HG03135 (cell line): Measurements from ENCODE around the gene HORMAD2.

Experiments used
- ATAC-seq: cut with Tn5 transposase; IDR thresholded peaks from one replicate; pipeline ENCODE4 v1.9.1; 2021; ENCODE audit warnings: mild to moderate bottlenecking, moderate library complexity; ENCODE audit not compliant: unreplicated experiment

The HORMAD2 gene

DNA sequence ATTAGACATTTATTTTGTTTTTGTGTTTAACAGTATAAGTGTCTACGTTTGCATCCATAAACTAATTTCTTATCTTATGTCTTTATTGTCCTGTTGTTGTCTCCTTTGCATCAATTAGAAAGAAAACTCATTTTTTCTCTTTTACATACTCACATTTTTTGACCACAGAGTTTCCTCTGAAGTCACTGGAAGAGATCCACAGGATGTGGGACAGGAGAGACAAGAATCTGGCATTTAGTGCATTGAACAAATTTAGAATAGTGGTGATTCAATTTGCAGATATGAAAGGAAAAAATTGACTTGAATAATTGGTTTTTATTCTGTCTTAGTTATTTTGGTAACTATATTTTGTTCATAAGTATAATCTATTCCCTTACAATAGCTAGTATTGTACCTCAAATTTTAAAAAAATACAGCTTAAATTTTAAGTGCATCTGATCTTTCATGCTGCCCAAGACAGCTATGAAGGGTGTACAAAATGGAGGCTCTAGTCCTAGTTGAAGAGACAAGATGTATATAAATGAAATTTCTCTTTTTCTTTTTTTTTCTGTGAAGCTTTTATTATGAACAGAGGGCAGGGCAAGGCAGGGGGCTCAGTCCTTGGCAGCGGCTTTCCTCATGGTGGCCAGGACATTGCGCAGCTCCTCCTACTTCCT, 24.4 kb downstream of the HORMAD2 start:
- ATAC-seq = no peak

DNA sequence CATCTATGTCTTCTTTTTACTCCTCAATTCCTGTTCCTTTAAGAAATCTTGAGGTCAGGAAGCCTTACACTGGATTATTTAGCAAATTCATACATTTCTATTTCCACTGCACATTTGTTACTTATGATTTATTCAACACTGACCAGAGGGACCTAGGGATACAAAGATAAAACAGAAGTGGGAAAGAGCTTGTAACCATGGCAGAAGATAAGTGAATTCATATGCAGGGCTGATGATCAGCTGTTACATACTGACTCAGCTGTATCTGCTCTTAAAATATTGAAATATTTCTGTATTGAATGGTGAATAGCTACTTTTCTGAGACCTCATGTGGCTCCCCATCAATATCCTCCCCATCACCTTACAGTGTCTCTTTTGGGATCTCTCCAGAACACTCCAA, 25.2 kb downstream of the HORMAD2 start:
- ATAC-seq = no peak

DNA sequence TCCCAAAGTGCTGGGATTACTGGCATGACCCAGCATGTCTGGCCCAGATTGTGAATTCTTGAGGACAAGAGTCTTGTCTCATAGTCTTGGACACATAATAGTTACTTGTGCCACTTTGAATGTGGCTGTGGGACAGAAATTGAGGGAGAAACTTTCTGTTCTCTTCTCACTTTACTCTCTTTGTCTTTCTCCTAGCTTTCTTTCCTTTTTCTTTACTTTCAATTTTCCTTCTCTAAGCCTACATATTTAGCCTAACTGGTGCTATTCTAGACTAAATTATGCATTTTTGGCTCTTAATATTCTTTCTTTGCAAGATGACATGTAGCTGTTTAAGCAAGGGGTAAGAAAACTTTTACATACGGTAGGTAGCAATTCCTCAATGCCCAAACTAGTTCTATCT, 33.2 kb downstream of the HORMAD2 start:
- ATAC-seq = no peak

DNA sequence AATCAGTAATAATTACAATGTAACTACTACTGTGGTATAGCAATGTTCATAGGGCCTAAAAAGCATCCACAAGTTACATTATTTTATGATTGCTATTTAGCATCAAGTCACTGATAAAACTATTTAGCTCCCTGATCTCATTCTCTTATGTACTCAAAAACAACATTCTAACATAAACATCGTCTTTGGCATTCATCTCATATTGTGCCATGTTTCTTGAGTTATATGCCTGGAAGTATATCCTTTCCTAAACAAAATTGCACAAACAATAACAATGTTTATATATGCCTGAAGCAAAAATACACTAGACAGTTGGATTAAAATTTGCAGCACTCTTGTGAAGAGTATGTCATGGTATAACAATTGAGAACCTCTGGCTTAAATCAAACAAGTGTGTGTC, 34.1 kb downstream of the HORMAD2 start:
- ATAC-seq = no peak

DNA sequence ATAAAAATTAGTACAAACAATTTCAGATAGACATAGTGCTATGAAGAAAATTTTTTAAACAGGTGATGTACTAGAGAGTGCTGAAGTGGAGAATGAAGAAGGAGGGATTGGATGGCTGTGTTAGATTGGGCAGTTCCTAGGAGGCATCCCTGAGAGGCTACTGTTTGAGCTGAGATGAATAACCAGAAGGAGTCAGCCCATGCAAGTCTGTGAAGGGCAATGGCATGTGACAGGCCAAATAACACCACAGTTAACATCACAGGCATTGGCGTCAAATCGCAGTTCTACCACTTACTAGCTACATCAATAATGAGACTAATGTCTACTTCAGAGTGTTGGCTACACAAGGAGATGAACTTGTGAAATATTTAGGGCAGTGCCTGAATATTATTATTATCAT, 35.4 kb downstream of the HORMAD2 start:
- no peak for ATAC-seq

DNA sequence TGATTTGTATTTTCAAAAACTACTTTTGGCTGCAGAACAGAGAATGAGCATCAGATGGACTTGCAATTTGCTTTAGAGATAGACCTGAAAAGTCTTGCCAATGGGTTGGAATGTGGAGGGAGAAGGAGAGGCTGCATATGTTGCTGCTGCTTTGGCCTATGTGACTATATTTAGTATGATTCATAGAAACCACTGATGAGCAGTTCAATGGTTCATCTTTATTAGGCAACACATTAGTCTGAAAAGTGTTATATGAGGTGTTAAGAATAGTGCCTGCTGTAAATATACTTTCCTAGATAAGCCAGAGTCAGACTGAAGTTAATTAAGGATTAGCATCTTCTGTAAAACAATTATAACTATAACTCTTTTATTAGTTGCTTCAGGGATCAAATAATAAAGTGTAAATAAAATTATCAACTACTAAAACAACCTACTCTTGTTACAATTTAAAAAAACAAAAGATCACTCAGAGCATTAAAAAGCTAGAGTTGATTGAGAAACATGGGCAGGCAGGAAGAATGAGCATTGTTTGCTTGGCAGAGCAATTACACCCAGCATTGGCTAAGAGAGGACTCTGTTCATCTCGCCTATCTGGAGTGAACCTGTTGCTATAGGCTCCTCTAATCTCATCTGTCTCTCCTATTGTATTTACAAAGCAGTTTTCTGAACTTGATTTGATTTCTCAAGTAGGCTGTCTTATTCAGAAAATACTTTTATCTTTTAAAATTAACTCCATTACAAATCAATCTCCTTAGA, 36.3 kb downstream of the HORMAD2 start:
- no peak for ATAC-seq

DNA sequence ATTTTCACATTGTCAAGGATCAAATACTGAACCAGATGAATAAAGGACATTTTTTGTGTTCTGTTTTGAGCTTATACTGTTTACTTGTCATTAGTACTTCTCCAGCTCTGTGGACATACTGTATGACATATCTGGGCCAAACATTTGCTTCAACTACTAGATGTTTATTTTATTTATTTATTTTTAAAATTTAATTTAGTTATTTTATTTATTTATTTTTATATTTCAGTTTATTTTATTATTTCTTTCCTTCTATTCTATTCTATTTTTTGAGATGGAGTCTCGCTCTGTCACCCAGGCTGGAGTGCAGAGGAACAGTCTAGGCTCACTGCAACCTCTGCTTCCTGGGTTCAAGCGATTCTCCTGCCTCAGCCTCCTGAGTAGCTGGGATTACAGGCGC, 37.0 kb downstream of the HORMAD2 start:
- no peak for ATAC-seq

DNA sequence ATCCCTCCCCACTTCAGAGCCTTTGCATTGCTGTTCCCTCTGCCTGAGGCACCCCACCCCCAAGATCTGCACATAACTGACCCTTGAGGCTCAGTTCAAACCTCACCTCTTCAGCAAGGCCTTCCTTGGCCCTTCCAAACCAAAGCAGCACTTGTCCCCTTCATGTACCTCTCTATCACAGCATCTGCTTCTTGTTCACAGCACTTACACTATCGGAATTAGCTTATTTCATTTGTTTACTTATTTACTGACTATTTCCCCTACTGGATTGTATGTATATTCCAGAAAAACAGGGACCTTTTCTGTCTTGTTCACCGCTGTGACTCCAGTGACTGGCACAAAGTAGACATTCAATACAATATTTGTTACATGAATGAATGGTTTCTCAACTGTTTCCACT, 38.0 kb downstream of the HORMAD2 start:
- ATAC-seq = no peak

DNA sequence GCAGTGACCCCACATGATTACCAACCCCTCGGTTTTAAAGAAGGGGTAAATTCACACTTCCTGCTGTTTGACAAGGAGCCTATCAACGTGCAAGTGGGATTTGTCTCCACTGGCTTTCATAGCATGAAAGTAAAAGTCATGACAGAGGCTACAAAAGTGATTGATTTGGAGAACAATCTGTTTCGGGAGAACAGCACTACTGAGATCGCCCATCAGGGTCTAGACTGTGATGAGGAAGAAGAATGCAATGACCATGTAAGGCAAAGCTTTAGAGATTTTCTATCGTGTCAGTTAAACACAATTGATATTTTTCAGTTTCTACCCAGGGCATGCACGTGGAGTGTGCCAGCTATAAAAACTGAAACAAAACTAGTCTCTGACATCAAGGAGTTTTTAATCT, 41.7 kb downstream of the HORMAD2 start:
- ATAC-seq = no peak

DNA sequence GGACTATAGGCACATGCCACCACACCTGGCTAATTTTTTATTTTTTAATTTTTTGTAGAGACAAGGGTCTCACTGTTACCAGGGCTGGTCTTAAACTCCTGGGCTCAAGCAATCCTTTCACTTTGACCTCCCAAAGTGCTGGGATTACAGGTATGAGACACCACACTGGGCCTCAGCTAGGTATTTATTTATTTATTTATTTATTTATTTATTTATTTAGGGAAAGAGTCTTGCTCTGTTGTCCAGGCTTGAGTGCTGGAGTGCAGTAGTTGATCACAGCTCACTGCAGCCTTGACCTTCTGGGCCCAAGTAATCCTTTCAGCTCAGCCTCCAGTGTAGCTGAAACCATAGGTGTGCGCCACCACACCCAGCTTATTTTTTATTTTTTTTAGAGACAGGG, 43.2 kb downstream of the HORMAD2 start:
- ATAC-seq = no peak

DNA sequence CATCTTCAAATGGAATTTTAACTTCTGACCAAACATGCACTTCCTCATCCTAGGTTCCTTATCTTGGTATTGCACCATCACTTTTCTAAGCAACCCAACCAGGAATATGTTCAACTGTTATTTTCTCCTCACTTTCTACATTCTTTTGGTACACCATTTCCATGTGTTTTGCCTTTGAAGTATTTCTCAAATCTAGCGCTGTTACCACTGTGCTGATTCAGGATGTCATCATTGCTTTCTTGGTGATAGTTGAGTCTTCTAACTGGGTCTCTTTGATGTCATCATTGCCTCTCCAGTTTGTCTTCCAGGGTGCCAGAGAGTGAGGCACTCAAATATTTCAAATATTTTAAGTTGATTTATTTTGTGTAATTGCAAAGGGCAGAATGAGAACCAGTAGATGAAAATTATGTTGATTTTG, 47.5 kb downstream of the HORMAD2 start:
- ATAC-seq = no peak

DNA sequence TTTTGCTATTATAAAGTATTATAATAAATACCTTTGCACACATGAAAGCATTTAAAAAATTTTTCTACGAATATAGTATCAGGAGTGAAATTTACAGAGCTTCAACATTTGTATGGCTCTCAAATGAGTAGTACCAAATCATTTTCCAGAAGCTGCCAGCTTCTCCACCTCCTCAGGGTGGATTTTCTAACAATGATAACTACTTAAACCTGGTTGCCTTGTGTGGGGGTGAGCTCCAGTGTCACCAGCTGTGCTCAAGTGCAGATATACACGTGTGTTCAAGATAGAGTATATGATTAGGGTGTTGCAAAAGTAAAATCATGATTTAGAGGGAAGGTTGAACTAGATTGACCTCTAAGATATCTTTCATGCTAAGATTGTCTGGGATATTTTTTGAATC, 48.2 kb downstream of the HORMAD2 start:
- no peak for ATAC-seq

DNA sequence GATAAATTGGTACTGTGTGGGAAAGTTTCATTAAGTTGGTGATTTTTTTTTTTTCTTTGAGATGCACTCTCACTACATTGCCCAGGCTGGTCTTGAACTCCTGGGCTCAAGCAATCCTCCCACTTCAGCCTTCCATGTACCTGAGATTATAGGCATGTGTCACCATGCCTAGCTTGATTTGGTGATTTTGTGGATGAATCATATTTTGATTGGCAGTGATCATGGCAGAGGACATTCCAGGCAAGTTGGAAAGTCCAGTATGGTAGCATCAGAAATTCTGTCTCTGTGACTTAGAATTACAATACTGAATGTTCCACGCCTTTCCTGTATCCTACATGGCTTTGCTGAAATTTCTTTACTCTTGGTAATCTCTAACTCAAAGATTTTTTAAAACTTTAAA, 49.4 kb downstream of the HORMAD2 start:
- no peak for ATAC-seq

DNA sequence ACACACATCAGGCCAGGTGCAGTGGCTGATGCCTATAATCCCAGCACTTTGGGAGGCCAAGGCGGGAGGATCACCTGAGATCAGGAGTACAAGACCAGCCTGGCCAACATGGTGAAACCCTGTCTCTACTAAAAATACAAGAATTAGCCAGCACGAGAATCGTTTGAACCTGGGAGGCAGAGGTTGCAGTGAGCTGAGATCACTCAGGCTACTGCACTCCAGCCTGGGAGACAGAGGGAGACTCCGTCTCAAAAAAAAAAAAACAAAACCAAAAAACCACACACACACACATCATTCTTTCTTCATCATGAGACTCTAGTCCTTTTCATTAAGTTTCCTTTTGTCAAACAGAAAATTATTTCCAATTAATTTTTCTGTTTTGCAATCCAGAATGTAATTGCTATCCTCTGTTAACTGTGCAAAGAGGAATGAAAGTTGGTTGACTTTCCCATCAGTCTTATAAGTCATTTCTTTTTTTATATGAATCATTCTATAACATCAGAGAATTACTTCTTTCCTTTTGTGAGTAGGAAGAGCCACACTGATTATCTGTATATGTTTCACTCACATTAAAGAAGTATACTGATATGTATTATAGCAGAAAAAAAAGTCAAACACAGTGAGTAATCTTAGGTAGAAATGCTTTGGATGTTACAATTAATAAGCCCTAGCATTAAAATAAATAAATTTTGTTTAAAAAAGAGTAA, 52.2 kb downstream of the HORMAD2 start:
- ATAC-seq = no peak

DNA sequence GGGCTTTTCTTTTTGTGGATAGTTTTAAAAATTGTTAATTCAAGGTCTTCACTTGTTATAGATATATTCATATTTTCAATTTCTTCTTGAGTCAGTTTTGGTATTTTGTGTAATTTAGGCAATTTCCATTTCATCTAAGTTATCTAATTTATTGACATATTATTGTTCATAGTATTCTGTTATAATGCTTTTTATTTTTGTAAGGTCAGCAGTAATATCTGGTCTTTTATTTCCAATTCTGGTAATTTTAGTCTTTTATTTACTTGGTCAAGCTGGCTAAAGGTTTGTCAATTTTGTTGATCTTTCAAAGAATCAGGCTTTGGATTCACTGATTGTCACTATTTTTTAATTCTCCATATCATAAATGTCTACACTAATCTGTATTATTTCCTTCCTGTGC, 60.1 kb downstream of the HORMAD2 start:
- no peak for ATAC-seq

DNA sequence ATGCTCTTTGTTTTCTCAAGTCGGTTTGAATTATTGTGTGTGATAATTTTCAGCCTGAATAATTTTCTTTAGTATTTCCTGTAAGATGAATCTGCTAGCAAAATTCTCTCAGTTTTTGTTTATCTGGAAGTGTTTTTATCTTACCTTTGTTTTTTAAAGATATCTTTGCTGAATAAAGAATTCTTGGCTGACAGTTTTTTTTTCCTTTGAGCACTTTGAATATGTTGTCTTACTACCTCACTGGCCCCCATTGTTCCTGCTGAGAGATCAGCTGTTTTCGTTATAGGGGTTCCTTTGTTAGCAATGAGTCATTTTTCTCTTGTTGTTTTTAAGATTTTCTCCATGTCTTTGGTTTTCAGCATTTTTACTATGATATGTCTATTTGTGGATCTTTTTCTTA, 63.0 kb downstream of the HORMAD2 start:
- no peak for ATAC-seq

DNA sequence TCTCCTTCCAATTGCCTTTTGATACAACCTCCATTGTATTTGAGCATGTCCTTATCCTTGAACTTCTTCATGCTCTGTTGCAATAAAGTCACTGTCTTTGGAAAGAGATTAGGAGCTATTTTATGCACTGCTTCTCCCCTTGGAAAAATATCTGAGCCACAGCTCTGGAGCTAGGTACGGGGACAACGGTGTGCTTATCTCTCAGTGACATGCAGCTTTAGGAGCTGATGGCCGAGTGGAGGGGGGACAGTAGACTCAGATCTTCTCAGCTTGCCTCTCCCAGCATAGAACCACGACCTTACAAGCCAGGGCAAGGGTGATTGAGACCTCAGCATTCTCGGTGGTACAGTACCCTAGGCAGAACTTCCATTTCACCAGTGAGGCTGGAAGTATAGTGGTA, 64.1 kb downstream of the HORMAD2 start:
- ATAC-seq = no peak

DNA sequence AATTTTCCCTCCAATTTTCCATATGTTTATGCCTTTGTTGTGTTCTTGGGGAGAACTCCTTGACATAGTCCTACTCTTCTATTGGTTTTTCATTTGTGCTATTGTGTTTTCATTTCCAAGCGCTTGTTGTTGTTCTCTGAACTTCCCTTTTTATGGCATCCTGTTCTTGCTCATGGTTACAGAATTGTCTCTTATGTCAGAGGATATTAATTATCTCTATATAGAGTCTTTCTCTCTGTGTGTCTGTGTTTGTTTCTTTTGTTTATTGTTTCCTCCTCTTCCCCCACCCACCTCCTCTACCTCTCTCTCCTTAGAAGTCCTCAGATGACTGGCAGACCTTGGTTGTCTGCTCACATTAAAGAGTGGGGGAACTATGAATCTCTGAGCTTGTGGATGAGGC, 69.9 kb downstream of the HORMAD2 start:
- no peak for ATAC-seq

DNA sequence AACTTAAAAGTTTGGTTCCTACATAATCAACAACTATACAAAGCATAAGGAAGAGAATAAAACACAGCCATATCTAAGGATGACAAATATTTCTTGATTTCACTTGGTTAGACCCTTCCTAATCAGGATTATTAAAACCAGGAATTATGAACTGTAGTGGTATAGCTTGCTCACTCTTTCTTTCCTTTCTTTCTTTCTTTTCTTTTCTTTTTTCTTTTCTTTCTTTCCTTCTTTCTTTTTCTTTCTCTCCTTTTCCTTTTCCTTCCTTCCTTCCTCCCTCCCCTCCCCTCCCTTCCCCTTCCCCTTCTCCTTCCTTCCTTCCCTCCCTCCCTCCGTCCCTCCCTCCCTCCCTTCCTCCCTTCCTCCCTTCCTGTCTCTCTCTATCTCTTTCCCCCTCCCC, 78.0 kb downstream of the HORMAD2 start:
- no peak for ATAC-seq

DNA sequence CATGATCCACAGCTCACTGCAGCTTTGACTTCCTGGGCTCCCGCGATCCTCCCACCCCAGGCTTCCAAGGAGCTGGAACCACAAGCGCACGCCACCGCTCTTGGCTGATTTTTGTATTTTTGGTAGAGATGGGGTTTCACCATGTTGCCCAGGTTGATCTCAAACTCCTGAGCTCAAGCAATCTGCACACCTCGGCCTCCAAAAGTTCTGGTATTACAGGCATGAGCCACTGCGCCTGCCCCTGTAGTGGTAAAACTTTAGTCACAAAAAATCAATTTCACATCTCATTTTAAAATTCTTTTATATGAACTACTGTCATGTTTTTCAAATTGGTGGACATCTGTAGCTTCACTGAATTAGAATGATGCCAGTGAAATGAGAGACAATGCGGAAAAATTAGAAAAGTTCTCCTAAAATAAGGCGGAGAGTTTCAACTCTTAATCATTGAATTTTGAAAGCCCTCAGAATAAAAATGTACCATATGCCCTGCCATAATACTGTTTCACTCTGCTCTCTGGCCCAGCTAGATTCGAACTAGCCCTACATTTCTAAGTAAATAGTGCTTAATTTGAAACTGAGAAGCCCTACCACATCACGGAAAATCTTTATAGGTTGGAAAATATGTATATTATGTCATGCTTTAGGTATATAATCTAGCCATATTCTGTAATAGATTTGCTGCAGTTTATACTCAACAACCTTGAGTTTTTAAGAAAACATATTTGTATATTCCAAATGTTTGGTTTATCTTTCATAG, 78.7 kb downstream of the HORMAD2 start:
- no peak for ATAC-seq

DNA sequence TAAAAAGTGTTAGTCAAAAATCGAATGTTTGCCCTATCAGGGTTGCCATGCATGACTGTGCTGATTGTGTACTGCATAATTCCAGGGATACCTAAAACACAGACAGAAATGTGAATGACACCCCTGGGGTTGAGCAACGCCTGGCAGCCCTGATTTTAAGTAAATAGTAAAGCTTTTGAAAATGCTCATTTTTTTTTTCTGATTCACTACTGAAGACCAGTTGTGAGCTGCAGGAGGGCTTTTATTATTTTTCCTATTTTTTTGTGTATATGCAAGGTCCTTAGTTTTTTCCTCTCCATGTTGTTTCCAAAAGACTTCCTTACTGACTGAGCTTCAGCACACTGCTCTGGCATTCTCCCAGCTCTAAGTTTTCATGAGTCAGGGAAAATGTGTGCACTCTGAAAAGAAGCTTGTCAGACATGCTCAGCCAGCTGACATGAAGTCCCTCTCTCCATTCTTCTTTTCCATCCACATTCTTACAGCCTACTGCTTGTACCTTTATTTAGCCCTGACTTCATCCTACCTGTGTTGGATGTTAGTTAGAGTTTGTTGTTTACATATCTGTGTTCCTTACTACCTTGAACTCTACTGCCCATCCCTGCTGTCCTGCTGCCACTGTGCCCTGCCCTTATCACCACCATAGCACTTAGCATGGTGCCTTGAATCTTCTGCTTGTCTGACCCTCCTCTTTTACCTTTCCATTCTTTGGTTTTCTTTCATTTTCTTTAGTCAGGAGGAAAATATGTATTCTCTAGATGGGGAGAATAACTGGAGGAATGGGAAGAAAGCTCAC, 79.5 kb downstream of the HORMAD2 start:
- ATAC-seq = no peak
